Endothelial cell (in vitro differentiated cells): ENCODE results near the gene PRM2. TPM values are rescaled to one million over a fixed set of nuclear protein-coding genes. Genes with fewer than 3 reads are reported as not detected.

Experiments used
- DNase-seq: peaks from one replicate; pipeline ENCODE4 v3.0.0; 2021; ENCODE audit warnings: low spot score
- H3K27ac Mint-ChIP-seq: one replicate; pipeline ENCODE4 v1.8.0; 2021; ENCODE audit warnings: mixed read lengths, inconsistent platforms; ENCODE audit not compliant: unreplicated experiment
- H3K27me3 Mint-ChIP-seq: one replicate; pipeline ENCODE4 v1.8.0; 2021; ENCODE audit warnings: mild to moderate bottlenecking, moderate library complexity, mixed read lengths, inconsistent platforms; ENCODE audit not compliant: unreplicated experiment
- H3K36me3 Mint-ChIP-seq: one replicate; pipeline ENCODE4 v1.8.0; 2021; ENCODE audit warnings: mild to moderate bottlenecking, low read depth, mixed read lengths, inconsistent platforms; ENCODE audit not compliant: unreplicated experiment
- H3K4me1 Mint-ChIP-seq: one replicate; pipeline ENCODE4 v1.8.0; 2021; ENCODE audit warnings: mild to moderate bottlenecking, mixed read lengths, inconsistent platforms; ENCODE audit not compliant: unreplicated experiment
- H3K4me3 Mint-ChIP-seq: one replicate; pipeline ENCODE4 v1.8.0; 2021; ENCODE audit warnings: mild to moderate bottlenecking, mixed read lengths, inconsistent platforms; ENCODE audit not compliant: unreplicated experiment
- H3K9me3 Mint-ChIP-seq: one replicate; pipeline ENCODE4 v1.8.0; 2021; ENCODE audit warnings: mixed read lengths, inconsistent platforms; ENCODE audit not compliant: unreplicated experiment
- total RNA-seq: library from RNA; stranded (reverse); fragmentation: NEBNext Ultra II Directional; extraction: Animal tissue kit (Norgen Biotek cat#: 25700); gene quantifications from one replicate; pipeline ENCODE4 v1.2.1, GENCODE V29; 2021; ENCODE audit not compliant: unreplicated experiment
- TF ChIP-seq, protein P1 (sequence below): fragments of 200-600 bp; sonication (generic); IDR thresholded peaks from one replicate; pipeline ENCODE4 v1.5.0; 2021; ENCODE audit warnings: antibody characterized with exemption; ENCODE audit not compliant: unreplicated experiment

Gene PRM2
- total RNA-seq, 1 donor from 2014 or later: not detected

DNA sequence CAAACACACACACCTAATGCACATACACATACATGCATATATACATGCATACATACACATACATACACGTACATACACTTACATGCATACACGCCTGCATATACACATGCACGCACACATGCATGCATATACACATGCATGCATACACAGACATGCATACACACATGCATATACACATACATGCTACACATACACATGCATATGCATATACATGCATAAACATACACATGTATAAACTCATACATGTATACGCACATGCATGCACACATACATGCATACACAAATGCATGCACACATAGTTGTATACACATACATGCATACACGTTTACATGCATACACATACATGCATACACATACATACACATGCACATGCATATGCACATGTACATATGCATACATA is 45.4 kb upstream of the PRM2 start:
- Mint-ChIP-seq H3K36me3 (no peaks in the 10 kb centered on the region), H3K27ac (no peak overlapping the region), H3K4me1 (peaks cover 8% of the 10 kb centered on the region), H3K9me3 (no peaks in the 10 kb centered on the region), H3K4me3 (no peak overlapping the region), H3K27me3 (peaks cover 6% of the 10 kb centered on the region)
- no peak for DNase-seq
- TF ChIP-seq, protein P1, sequence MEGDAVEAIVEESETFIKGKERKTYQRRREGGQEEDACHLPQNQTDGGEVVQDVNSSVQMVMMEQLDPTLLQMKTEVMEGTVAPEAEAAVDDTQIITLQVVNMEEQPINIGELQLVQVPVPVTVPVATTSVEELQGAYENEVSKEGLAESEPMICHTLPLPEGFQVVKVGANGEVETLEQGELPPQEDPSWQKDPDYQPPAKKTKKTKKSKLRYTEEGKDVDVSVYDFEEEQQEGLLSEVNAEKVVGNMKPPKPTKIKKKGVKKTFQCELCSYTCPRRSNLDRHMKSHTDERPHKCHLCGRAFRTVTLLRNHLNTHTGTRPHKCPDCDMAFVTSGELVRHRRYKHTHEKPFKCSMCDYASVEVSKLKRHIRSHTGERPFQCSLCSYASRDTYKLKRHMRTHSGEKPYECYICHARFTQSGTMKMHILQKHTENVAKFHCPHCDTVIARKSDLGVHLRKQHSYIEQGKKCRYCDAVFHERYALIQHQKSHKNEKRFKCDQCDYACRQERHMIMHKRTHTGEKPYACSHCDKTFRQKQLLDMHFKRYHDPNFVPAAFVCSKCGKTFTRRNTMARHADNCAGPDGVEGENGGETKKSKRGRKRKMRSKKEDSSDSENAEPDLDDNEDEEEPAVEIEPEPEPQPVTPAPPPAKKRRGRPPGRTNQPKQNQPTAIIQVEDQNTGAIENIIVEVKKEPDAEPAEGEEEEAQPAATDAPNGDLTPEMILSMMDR: no peak

DNA sequence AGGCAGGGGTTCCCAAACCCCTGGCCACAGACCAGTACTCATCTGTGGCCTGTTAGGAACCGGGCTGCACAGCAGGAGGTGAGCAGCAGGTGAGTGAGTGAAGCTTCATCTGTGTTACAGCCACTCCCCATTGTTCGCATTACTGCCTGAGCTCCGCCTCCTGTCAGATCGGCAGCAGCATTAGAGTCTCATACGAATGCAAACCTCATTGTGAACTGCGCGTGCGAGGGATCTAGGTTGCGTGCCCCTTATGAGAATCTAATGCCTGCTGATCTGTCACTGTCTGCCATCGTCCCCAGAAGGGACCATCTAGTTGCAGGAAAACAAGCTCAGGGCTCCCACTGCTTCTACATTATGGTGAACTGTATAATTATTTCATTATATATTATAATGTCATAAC is 43.9 kb upstream of the PRM2 start:
- H3K27me3 Mint-ChIP-seq: peaks cover 6% of the 10 kb centered on the region
- H3K36me3 Mint-ChIP-seq: no peaks in the 10 kb centered on the region
- no peak overlapping the region for H3K27ac Mint-ChIP-seq
- TF ChIP-seq, protein P1: no peak
- peaks cover 14% of the 10 kb centered on the region for H3K4me1 Mint-ChIP-seq
- H3K4me3 Mint-ChIP-seq: no peak overlapping the region
- no peak for DNase-seq
- H3K9me3 Mint-ChIP-seq: no peaks in the 10 kb centered on the region

DNA sequence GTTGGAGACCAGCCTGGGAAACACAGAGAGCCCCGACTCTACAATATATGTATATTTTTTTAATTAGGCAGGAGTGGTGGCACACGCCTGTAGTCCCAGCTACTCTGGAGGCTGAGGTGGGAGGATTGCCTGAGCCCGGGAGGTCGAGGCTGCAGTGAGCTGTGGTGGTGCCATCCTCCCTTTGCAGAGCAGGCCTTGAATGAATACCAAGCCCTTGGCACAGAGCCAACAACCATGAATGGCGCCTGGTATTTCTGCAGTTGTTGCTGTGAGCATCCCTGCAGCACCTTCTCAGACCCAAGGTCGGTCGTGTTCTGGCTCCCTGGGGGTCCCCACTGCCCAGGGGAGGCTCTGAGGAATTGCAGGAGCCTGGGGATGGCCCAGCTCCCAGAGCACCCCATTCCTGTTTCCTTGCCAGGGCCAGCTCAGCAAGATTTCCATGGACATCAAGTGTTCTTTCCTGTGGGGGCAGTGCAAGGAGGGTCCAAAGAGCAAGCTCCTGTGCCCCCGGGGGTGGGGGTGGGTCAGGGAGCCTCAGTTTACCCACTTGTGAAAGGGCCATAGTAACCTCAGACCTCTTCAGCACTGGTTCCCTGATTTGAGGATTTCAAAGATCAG is 43.4 kb upstream of the PRM2 start:
- Mint-ChIP-seq H3K9me3 (no peaks in the 10 kb centered on the region), H3K4me1 (peaks cover 14% of the 10 kb centered on the region), H3K27ac (no peak overlapping the region), H3K36me3 (no peaks in the 10 kb centered on the region), H3K4me3 (no peak overlapping the region), H3K27me3 (peaks cover 6% of the 10 kb centered on the region)
- TF ChIP-seq, protein P1: no peak
- no peak for DNase-seq

DNA sequence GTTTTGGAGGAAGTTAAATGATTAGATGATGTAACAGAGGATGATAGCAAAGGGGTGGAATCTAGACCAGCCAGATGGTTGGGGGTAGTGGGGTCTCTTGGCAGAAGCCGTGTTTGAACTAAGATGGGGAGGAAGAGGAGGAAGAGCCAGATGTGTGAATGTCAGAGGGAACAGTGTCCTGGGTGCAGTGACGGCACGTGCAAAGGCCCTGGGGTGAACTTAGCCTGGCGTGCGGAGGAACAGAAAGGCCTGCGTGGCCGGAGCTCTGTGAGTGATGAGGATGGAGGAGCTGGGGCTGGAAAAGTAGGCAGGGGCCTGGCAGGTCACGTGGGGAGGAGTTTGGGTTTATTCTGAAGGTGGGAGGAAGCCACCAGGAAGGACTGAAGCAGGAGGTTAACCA is 42.5 kb upstream of the PRM2 start:
- Mint-ChIP-seq H3K4me3 (no peak overlapping the region), H3K27ac (no peak overlapping the region), H3K9me3 (no peaks in the 10 kb centered on the region), H3K27me3 (peaks cover 6% of the 10 kb centered on the region), H3K4me1 (peaks cover 14% of the 10 kb centered on the region), H3K36me3 (no peaks in the 10 kb centered on the region)
- no peak for DNase-seq
- TF ChIP-seq, protein P1: no peak

DNA sequence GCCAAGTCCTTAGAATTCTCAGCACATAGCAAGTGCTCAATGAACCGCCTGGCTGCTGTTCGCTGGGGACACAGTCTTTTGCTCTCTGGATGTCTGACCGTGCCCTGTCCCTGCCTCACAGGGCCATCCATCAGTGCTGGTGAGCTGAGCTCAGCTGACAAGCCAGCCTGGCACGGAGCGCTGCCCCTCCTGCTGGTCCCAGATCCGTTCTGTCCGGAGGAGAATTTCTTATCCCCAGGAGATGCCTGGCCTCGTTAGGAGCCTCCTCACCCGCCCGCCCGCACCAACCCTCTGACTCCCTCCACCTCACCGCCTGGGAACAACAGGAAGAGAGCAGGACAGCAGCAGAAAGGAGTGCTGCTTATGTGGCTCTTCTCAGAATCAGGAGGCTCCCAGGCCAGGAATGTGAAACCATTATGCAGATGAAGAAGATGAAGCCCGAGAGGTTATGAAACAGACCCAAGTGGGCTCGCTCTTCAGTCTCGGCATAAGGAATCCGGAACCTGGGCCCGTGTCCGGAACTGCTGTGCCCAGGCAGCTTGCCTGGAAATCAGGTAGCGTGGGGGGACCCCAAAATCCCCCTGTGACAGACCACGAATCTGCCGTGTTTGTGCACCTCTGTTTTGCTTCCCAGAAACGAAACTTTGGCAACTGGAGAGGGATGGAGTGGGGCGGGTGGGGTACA is 40.2 kb upstream of the PRM2 start:
- H3K27me3 Mint-ChIP-seq: peaks cover 6% of the 10 kb centered on the region
- peak overlapping the region; percentile 30 for H3K27ac Mint-ChIP-seq
- DNase-seq: peak; percentile 38
- H3K4me3 Mint-ChIP-seq: peak overlapping the region; percentile 59
- no peaks in the 10 kb centered on the region for H3K36me3 Mint-ChIP-seq
- TF ChIP-seq, protein P1: no peak
- H3K4me1 Mint-ChIP-seq: peaks cover 12% of the 10 kb centered on the region
- H3K9me3 Mint-ChIP-seq: no peaks in the 10 kb centered on the region
